ENCODE results near the gene KRTAP17-1.

KRTAP17-1 gene

DNA sequence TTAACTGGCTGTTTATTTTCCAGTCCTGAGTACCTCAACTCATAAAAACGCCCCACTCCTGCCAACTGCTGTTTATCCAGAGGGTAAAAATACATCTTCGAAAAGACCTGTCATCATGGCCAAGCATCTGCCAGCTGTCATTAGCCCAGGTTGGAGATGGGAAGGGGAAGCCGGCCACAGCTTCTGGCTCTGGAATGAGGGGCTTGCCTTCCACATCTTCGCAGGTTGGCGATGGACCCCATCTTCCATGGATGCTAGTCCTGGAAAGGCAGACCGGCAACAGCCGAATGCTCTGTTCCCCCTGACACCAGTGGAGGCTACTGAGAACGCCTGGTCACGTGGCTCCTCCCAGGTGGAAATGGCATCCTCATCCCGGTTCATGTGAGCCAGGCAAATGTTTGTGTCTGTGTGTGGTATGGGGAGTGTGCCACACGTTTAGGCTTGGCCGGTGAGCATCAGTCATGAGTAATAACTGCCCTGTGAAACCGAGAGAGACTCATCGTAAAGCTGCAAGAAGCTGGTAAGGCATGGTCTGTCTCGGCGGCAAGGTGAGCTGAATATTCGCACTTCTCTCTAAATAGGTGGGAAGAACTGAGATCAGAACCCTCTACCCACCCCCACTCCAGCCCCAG is 420 bp upstream of the KRTAP17-1 start:
- no peak overlapping the region for H3K27ac ChIP-seq
- no peaks in the 10 kb centered on the region for H3K9me3 ChIP-seq
- no peaks in the 10 kb centered on the region for H3K4me1 ChIP-seq (ENCODE audit: control insufficient read depth in 1 of 2, insufficient read depth in 1 of 2, low read depth in 1 of 2, low read length in 1 of 2)
- no peaks in the 10 kb centered on the region for H3K27me3 ChIP-seq
- no peak overlapping the region for H3K4me3 ChIP-seq (ENCODE audit: low read depth in 1 of 2, low read length in 1 of 2)
- H3K36me3 ChIP-seq = no peaks in the 10 kb centered on the region
- TF ChIP-seq, protein P1, sequence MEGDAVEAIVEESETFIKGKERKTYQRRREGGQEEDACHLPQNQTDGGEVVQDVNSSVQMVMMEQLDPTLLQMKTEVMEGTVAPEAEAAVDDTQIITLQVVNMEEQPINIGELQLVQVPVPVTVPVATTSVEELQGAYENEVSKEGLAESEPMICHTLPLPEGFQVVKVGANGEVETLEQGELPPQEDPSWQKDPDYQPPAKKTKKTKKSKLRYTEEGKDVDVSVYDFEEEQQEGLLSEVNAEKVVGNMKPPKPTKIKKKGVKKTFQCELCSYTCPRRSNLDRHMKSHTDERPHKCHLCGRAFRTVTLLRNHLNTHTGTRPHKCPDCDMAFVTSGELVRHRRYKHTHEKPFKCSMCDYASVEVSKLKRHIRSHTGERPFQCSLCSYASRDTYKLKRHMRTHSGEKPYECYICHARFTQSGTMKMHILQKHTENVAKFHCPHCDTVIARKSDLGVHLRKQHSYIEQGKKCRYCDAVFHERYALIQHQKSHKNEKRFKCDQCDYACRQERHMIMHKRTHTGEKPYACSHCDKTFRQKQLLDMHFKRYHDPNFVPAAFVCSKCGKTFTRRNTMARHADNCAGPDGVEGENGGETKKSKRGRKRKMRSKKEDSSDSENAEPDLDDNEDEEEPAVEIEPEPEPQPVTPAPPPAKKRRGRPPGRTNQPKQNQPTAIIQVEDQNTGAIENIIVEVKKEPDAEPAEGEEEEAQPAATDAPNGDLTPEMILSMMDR (IDR thresholded peaks at IDR 0.05) = no peak

DNA sequence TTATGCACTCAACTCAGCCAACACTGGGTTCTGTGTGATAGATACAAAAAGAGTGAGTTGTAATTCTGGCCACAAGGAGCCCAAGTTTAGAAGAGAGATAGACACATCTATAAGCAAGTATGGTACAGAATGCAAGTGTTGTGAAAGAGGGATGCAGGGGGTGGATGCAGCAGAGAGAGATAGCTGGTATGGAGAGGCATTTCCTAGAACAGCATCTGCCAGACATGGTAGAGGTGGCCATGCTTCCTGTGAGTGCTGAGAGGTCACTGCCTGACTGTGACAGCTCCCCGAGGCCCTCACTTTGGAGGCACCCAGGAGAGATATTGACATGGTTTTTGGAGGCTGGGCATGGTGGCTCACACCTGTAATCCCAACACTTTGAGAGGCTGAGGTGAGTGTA is 4.4 kb downstream of the KRTAP17-1 start:
- peaks cover 32 to 33% of the 10 kb centered on the region in 2 experiments for H3K4me1 ChIP-seq (ENCODE audit: control insufficient read depth in 1 of 2, insufficient read depth in 1 of 2, low read depth in 1 of 2, low read length in 1 of 2)
- no peaks in the 10 kb centered on the region for H3K36me3 ChIP-seq
- TF ChIP-seq, protein P1 (IDR thresholded peaks at IDR 0.05) = no peak
- no peaks in the 10 kb centered on the region for H3K27me3 ChIP-seq
- H3K4me3 ChIP-seq (ENCODE audit: low read depth in 1 of 2, low read length in 1 of 2) = no peak overlapping the region
- no peaks in the 10 kb centered on the region for H3K9me3 ChIP-seq
- H3K27ac ChIP-seq = no peak overlapping the region

DNA sequence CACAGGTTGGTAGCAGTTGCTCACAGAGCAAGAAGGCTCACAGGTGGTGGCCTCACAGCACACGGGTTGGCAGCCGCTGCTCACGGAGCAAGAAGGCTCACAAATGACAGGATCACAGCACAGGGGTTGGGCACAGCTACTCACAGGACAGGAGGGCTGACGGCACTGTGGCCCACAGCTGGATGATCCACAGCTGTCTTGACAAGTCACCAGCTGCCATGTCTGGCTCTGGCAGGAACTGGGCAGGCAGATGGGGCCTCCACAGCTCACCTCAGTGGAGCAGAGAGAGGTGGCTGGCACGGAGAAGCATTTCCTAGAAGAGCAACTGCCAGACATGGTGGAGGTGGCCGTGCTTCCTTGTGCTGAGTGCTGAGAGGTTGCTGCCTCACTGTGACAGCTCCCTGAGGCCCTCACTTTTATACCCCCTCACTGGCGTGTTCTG is 6.6 kb downstream of the KRTAP17-1 start, which contains the start of gene KRTAP16-1:
Gene KRTAP16-1, minus strand, starts transcription at position 392 of the 442 bp plus-strand sequence. Its CDS starts 56 bp downstream, at position 336.
- no peaks in the 10 kb centered on the region for H3K9me3 ChIP-seq
- H3K36me3 ChIP-seq = no peaks in the 10 kb centered on the region
- H3K4me1 ChIP-seq (ENCODE audit: control insufficient read depth in 1 of 2, insufficient read depth in 1 of 2, low read depth in 1 of 2, low read length in 1 of 2) = peaks cover 32 to 33% of the 10 kb centered on the region in 2 experiments
- peak within 1 kb of the TSS; percentile 91 for H3K27ac ChIP-seq
- H3K4me3 ChIP-seq (ENCODE audit: low read depth in 1 of 2, low read length in 1 of 2) = peak within 1 kb of the TSS; percentile 68 to 69
- TF ChIP-seq, protein P1 (IDR thresholded peaks at IDR 0.05) = no peak
- no peaks in the 10 kb centered on the region for H3K27me3 ChIP-seq

DNA sequence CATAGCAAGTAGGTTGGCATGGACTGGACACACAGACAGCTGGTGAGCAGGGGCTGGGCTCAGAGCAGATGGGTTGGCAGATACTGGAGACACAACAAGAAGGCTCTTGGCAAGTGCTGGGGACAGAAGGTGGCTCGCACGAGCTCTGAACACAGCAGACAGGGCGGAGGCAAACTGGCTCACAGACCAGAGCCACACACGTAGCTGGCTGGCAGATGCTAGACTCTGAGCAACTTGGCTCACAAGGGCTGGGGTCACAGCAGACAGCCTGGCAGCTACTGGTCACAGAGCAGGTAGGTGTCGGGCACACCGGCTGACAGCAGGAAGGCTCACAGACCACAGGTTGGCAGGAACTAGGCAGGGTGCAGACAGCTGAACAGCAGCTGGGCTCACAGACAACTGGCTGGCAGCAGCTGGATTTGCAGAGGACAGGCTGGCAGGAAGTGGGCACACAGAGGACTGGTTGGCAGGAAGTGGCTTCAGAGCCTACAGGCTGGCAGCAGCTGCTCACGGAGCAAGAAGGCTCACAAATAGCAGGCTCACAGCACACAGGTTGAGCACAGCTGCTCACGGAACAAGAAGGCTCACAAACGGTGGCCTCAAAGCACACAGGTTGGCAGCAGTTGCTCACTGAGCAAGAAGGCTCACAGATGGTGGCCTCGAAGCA is 7.1 kb downstream of the KRTAP17-1 start:
- H3K36me3 ChIP-seq = no peaks in the 10 kb centered on the region
- H3K27me3 ChIP-seq = no peaks in the 10 kb centered on the region
- peak overlapping the region; percentile 68 to 69 for H3K4me3 ChIP-seq (ENCODE audit: low read depth in 1 of 2, low read length in 1 of 2)
- H3K27ac ChIP-seq = peak overlapping the region; percentile 91
- TF ChIP-seq, protein P1 (IDR thresholded peaks at IDR 0.05) = no peak
- peaks cover 32 to 33% of the 10 kb centered on the region in 2 experiments for H3K4me1 ChIP-seq (ENCODE audit: control insufficient read depth in 1 of 2, insufficient read depth in 1 of 2, low read depth in 1 of 2, low read length in 1 of 2)
- no peaks in the 10 kb centered on the region for H3K9me3 ChIP-seq

DNA sequence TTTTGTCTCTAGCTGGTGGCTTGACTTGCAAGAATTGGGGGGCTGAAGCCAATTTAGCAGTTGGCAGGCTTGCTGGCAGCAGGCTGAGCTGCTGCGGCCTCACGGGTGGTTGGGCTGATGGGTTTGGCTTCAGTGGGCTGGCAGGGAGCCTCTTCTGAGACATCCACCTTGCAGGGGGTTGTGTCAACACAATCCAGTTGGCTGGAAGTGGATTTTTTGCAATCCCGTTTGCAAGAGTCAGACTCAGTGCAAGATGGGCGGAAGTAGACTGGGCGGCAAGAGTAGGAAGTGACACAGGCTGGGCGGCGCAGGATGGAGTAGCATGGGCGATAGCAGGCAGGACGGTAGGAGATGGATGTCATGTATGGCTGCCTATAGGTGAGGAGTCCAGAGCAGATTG is 7.9 kb downstream of the KRTAP17-1 start:
- Histone ChIP-seq H3K27me3 (no peaks in the 10 kb centered on the region), H3K9me3 (no peaks in the 10 kb centered on the region), H3K36me3 (no peaks in the 10 kb centered on the region), H3K4me1 (ENCODE audit: control insufficient read depth in 1 of 2, insufficient read depth in 1 of 2, low read depth in 1 of 2, low read length in 1 of 2) (peaks cover 37 to 39% of the 10 kb centered on the region in 2 experiments), H3K4me3 (ENCODE audit: low read depth in 1 of 2, low read length in 1 of 2) (peak overlapping the region; percentile 68 to 69), H3K27ac (peak overlapping the region; percentile 91)
- TF ChIP-seq, protein P1 (IDR thresholded peaks at IDR 0.05) = no peak

All from neutrophil (primary cell).